G401.6 (cell line): ENCODE results near the gene BLOC1S4.
"Not testable (repeated sequence)": the region's sequence is repeated elsewhere in the genome, so short reads cannot be mapped to it uniquely, and the experiment has no call there.

Source experiments
- FAIRE-seq: peaks from 2 replicates; lab custom pipeline; 2012; peaks lifted over from hg19 to GRCh38; lab: Jason Lieb, UNC

Gene BLOC1S4

GRCh38 chr4:6719611-6720179, 3.7 kb downstream of the BLOC1S4 start:
- FAIRE-seq = no peak

- FAIRE-seq = no peak
Observed at GRCh38 chr4:6720202-6720699, 4.3 kb downstream of the BLOC1S4 start.

- no peak for FAIRE-seq
Observed at GRCh38 chr4:6721121-6721520, 5.1 kb downstream of the BLOC1S4 start.

- FAIRE-seq = no peak
Observed at GRCh38 chr4:6722891-6723290, 6.9 kb downstream of the BLOC1S4 start.

GRCh38 chr4:6723851-6724250, 7.9 kb downstream of the BLOC1S4 start:
- no peak for FAIRE-seq

GRCh38 chr4:6724421-6725111, 8.6 kb downstream of the BLOC1S4 start:
- no peak for FAIRE-seq

GRCh38 chr4:6725427-6725961, 9.5 kb downstream of the BLOC1S4 start:
- FAIRE-seq = not testable (repeated sequence)

- FAIRE-seq = no peak
Observed at GRCh38 chr4:6727081-6727942, 11.3 kb downstream of the BLOC1S4 start.

- FAIRE-seq = no peak
Observed at GRCh38 chr4:6727943-6728250, 11.9 kb downstream of the BLOC1S4 start.

- no peak for FAIRE-seq
Observed at GRCh38 chr4:6728320-6729029, 12.5 kb downstream of the BLOC1S4 start.

- no peak for FAIRE-seq
Observed at GRCh38 chr4:6730603-6731317, 14.8 kb downstream of the BLOC1S4 start.

GRCh38 chr4:6731318-6731675, 15.3 kb downstream of the BLOC1S4 start:
- no peak for FAIRE-seq

- no peak for FAIRE-seq
Observed at GRCh38 chr4:6731780-6732179, 15.8 kb downstream of the BLOC1S4 start.

- no peak for FAIRE-seq
Observed at GRCh38 chr4:6732441-6733357, 16.7 kb downstream of the BLOC1S4 start.

GRCh38 chr4:6733358-6734164, 17.6 kb downstream of the BLOC1S4 start:
- no peak for FAIRE-seq

- FAIRE-seq = no peak
Observed at GRCh38 chr4:6734165-6734786, 18.3 kb downstream of the BLOC1S4 start.

GRCh38 chr4:6739920-6740319, 23.9 kb downstream of the BLOC1S4 start:
- no peak for FAIRE-seq

GRCh38 chr4:6740347-6740746, 24.4 kb downstream of the BLOC1S4 start:
- no peak for FAIRE-seq

GRCh38 chr4:6742507-6742906, 26.5 kb downstream of the BLOC1S4 start:
- no peak for FAIRE-seq
